Heart left ventricle (tissue), 13 donors: Measurements from ENCODE around the gene PLCD1.

Experiments used
- POLR2A ChIP-seq, 2 donors: fragments of 450-650 bp; IDR thresholded peaks; one replicate each; pipeline ENCODE4 v1.6.1; 2017; ENCODE audit warnings: antibody characterized with exemption in 2 of 2, mild to moderate bottlenecking in 2 of 2, moderate library complexity in 2 of 2
- TF ChIP-seq, protein P1 (sequence below), 12 donors: fragments of 200-600 bp; sonication (generic) in 4 of 12; IDR thresholded peaks; one replicate each; pipeline versions ENCODE4 v1.5.0 to v1.8.0; 2018 to 2022; ENCODE audit warnings: antibody characterized with exemption in 12 of 12, mild to moderate bottlenecking in 5 of 12
- donor health status: ischemic (EF 13 %, LVEDD 7.1; RV severe dilation, severe dysfunction).
- donor health status: DM: no; HTN: yes; CAD: no.
- donor health status: DM: no; HTN: no; CAD: no.
- donor health status: ischemic (EF 25% LVEDD 6.9; RV normal size, moderate dysfunction).
- donor health status: ischemic (EF 25% LVEDD 5.7; RV mildly dilated, moderate dysfunction).
- donor health status: ischemic (EF 35%, LVEDD 5.7; RV mildly dilated, moderate dysfunction).
- donor health status: nonischemic (EF 11% LVEDD 7.7; RV severe dilation, severe dysfunction).
- donor health status: DM: yes; HTN: yes; CAD: no.
- donor health status: PGD.
- donor health status: ischemic (EF 29% LVEDD 5.4; RV normal size, mild dysfunction).
- donor health status: nonischemic (EF 23%, LVEDD 6.1; RV moderate dilation, normal function).

DNA sequence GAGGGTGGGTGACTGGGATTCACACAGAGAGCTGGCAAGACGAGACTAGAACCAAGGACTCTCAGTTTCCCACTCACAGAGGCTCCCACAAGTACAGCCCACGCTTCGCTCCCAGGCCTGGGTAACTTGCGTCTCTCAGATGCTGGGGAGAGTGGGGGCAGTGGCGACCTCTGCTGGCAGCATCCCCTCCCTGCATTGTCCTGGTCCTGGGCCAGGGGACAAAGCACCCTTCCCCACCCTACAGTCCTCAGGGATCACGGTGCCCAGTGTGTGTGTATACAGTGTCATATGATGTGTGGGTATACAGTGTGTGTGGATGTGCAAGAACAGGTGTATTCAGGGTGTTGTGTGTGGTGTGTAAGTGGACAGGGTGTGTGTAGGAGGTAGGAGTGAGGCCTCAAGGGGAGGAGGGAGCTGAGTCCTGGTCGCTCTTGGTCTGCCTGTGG lies 26.0 kb downstream of the PLCD1 start:
- TF ChIP-seq, protein P1, sequence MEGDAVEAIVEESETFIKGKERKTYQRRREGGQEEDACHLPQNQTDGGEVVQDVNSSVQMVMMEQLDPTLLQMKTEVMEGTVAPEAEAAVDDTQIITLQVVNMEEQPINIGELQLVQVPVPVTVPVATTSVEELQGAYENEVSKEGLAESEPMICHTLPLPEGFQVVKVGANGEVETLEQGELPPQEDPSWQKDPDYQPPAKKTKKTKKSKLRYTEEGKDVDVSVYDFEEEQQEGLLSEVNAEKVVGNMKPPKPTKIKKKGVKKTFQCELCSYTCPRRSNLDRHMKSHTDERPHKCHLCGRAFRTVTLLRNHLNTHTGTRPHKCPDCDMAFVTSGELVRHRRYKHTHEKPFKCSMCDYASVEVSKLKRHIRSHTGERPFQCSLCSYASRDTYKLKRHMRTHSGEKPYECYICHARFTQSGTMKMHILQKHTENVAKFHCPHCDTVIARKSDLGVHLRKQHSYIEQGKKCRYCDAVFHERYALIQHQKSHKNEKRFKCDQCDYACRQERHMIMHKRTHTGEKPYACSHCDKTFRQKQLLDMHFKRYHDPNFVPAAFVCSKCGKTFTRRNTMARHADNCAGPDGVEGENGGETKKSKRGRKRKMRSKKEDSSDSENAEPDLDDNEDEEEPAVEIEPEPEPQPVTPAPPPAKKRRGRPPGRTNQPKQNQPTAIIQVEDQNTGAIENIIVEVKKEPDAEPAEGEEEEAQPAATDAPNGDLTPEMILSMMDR (IDR thresholded peaks at IDR 0.05) = peak; percentile 77 to 94 (median 86)
- TF ChIP-seq POLR2A (IDR thresholded peaks at IDR 0.05) = no peak
